GM21447 (cell line): ENCODE measurements around the gene SLC29A4.
A peak's percentile ranks its signal among the peaks of the same experiment; 100 is the strongest.
"Not testable (repeated sequence)": the region's sequence is repeated elsewhere in the genome, so short reads cannot be mapped to it uniquely, and the experiment has no call there.

Source experiments
- ATAC-seq: cut with Tn5 transposase; IDR thresholded peaks from one replicate; pipeline ENCODE4 v1.9.1; 2021; ENCODE audit not compliant: unreplicated experiment

SLC29A4 gene, protein sequence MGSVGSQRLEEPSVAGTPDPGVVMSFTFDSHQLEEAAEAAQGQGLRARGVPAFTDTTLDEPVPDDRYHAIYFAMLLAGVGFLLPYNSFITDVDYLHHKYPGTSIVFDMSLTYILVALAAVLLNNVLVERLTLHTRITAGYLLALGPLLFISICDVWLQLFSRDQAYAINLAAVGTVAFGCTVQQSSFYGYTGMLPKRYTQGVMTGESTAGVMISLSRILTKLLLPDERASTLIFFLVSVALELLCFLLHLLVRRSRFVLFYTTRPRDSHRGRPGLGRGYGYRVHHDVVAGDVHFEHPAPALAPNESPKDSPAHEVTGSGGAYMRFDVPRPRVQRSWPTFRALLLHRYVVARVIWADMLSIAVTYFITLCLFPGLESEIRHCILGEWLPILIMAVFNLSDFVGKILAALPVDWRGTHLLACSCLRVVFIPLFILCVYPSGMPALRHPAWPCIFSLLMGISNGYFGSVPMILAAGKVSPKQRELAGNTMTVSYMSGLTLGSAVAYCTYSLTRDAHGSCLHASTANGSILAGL

DNA sequence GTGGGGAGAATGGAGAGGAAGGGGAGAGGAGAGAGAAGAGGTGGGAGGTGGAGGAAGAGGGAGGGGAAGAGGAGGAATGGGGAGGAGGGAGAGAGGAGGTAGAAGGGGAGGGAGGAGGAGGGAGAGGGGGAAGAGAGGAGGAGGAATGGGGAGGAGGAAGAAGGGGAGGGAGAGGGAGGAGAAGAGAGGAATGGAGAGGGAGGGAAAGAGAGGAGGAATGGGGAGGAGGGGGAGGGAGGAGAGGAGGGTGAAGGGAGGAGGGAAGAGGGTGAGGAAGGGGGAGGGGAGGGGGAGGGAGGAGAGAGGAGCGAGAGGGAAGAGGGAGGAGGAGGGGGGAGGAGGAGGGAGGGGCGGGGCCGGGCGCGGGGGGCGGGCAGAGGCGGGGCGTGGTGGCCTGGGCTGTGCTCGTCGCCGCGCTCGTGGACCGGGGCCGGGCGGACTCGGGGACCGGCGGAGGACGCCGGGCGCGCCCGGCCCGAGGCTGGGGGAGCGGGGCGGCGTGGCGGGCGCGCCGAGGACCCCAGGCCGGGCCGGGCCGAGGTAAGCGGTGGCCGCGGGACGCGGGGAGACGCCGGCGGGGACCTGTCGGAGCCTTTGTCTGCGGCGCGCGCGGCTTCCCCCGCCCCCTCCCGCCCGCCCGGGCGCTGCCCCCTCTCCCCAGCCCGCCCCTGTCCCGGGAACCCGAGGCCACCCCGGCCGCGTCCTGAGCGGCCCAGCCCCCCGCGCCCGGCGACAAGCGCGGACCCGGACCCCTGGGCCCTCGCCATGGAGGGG lies at the start of gene SLC29A4:
TSS of gene SLC29A4 (plus strand) at position 401 of the 774 bp plus-strand sequence. CDS start 4,874 bp downstream, outside the sequence.
- no peak for ATAC-seq

DNA sequence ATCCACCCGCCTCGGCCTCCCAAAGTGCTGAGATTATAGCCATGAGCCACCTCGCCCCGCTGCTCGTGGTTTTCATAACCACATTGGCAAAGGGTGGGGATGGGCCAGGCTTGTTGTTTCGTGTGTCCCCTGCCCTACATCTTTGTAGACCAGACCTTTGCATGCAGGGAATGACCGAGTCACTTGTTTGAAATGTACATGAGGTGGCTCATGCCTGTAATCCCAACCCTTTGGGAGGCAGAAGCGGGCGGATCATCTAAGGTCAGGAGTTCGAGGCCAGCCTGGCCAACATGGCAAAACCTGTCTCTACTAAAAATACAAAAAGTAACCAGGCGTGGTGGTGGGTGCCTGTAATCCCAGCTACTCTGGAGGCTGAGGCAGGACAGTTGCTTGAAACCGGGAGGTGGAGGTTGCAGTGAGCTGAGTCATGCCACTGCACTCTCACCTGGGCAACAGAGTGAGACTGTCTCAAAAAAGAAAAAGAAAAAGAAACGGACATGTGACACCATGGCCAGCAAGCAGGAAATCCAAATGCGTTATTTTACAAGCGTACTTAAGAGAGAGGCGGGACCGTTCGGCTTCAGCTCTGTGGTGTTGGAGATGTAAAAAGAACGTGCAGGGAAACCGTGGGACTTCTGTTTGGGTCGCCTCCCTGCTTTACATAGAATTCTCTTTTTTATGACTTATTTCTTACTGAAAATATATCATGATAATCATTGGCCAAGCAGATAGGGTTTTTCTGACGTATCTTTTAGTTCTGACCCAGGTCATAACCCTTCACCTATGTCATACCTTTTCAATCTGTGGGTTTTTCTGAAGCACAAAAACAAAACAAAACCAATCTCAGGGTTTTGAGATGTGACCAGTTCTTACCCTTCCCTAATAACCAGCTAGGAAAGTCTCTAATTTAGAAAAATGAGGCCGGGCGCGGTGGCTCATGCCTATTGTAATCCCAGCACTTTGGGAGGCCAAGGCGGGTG lies 47.6 kb upstream of the SLC29A4 start:
- peak; percentile 31 for ATAC-seq

DNA sequence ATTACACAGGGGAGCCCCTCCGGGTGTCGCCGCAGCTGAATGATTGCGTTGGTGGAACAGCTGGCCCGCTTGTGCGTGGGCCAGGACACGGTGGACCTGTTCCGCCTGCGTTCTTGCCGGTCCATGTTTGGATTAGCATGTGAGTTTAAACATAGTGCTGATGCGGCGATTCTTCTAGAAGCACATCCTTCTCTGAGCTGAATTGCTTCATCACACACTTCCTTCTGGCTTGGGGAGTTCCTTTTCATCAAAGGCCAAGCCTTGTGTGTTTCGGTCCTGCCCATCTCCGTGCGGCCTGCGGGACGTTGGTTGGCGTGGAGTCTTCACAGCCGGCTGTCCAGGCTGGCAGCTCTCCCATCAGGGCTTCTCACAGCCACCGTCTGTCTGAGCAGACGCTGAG lies 45.5 kb upstream of the SLC29A4 start:
- ATAC-seq, result no peak

DNA sequence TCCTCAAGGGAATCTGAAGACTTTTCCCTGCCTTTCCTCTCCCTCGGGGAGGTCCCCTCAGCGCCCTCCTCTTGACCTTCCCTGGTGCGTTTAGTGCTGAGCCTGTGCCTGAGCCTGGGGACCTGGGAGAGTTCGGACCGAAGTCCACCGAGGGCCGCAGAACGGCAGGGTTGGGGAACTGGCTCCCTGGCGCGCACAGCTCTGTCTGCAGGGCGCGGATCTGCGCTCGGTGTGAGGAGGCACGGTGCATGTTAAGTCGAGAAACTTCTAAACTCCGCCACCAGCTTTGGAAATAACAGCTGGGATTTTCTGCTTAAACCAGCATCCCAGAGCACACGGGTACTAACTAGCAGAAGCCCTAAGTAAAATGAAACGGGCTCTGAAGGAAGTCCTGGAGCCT lies 44.2 kb upstream of the SLC29A4 start:
- ATAC-seq, result no peak

DNA sequence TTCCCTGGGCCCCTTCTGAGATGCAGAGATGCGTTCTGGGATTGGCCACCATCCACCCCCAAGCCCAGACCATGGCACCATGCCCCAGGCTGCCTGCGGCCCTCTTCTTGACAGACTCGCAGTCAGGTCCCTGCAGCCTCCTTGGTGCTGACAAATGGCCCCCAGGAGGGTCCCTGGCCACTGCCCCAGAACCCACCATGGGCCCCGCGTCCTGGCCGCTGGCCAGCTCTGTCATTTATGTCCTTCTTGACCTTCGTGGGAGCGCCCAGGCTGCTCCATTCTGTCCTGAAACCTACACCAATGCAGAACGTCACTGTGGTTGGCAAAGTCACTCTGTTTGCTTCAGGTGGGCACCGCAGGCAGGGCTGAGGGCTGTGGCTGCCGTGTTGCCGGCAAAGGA lies 39.5 kb upstream of the SLC29A4 start:
- no peak for ATAC-seq

DNA sequence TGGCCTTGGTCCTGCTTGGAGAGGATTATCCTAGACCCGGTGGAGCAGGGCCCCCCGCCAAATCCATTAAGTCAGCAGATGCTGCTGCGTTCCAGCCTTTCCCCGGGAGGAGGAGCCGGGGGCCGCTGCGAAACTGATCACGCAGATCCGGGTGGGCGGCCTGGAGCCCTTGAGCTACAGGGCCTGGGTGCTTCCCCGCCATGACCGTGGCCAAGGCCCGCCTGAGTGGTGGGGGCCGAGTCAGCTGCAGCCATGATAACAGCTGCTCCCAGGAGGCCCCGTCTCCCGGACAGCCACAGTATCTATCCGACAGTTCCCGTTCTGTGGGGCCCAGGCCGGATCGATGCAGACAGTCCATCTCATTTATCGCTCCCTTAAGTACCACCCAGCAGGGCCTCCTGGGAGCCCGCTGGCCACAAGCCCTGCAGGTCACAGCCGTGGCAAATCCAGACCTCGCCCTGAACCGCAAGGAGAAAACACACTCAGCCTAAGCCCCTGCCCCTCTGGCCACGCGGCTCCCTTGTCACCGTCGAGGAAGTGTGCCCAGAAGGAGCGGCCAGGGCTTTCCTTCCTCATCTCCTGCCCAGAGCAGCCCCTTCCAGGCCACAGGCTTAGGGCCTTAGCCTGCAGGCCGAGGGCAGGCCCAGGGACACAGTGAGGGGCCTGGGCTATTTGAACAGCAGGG lies 34.4 kb upstream of the SLC29A4 start:
- ATAC-seq, result no peak

DNA sequence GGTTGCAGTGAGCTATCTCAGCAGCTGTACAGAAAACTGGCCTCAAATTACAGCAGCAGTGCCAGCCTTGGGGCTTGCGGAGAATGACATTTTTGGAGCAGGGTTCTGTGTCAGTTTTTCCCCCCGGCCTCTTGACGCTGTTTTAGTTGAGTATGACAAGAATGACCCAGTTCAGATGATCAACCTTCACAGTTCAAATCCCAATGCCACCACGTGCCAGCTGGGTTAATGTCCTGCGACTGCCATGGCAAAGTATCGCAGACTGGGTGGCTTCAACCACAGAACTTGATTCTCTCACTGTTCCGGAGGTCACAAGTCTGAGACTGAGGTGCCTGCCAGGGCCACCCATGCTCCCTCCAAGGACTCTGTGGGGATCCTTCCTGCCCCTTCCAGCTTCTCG lies 32.0 kb upstream of the SLC29A4 start:
- ATAC-seq, result not testable (repeated sequence)

DNA sequence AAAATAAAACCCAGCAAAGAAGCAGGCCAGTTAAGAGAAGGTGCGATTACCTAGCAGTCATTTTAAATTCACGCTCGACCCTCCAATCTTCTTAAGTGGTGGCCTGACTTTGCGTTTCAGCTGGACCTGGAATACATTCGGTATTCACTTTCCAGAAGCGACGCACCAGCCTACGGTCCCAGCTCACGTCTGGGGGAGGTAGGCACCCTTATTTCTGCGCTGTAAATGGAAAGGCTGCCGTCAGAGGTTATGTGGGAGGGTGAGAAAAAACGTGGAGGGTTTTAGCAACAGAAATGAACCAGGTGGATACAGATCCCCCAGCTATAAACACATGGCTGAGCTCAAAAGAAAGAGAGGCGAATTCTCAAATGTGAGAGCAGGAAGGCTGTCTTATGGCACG lies 29.2 kb upstream of the SLC29A4 start:
- ATAC-seq, result not testable (repeated sequence)

DNA sequence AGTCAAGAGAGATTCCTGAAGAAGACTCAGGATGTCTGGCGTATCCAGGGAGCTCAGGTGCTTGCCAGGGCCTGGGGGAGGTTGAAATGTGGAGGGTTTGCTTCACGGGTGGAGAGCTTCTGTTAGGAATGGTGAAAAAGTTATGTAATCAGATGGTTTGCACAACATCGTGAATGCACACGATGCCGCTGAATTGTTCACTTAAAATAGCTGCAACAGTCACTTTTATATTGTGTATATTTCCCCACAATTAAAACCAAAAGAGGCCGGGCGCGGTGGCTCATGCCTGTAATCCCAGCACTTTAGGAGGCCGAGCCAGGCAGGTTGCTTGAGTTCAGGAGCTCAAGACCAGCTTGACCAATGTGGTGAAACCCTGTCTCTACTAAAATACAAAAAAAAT lies 28.4 kb upstream of the SLC29A4 start:
- ATAC-seq, result not testable (repeated sequence)

DNA sequence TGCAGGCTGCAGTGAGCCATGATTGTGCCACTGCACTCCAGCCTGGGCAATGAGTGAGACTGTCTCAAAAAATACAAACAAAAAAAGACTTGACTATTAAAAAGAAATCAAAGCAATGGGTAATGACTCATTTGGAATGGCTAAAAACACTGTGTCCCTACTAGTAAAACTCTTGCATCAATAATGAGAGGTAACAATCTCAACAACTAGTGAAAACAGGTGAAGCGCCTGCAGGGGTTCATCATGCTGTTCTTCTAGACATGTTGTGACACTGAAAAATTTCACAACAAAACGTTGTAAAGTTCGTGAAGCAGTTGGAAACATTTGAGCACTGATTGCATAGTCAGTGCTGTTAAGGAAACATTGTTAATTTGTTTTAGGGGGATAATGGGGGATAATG lies 26.9 kb upstream of the SLC29A4 start:
- ATAC-seq, result no peak

DNA sequence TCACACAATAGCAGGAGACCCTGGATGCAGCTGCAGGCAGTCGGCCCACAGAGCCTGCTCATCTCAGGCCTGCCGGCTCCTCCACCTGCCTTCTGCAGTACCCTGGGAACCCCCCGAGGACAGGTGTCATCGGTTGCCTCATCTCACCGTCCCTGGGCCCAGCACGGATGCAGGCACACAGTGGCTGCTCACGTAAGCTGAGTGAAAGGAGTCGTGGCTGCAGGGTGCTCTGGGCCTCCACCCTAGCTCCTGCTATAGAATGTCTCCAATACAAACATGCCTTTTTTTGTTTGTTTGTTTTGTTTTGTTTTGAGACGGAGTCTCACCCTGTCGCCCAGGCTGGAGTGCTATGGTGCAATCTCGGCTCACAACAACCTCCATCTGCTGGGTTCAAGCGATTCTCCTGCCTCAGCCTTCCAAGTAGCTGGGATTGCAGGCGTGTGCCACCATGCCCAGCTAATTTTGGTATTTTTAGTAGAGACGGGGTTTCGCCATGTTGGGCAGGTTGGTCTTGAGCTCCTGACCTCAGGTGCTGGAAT lies 22.1 kb upstream of the SLC29A4 start:
- ATAC-seq, result not testable (repeated sequence)

DNA sequence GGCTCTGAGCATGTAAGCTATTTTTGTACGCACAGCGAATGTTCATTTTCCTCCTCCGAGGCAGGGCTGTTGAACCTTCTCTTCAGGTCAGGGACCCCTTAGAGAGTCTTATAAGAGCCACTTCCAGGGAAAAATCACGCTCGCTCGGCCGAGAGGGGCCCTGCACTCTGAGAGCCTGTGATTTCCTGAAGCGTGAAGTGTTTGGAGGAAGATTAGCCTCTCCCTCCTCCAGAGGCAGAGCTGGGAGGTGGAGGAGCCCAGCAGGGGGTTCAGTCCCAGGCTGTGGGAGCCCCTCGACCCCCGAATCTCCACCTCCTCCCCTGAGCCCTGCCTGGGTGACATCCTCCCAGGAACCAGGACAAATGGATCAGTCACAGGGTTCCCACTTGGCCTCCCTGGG lies 19.7 kb upstream of the SLC29A4 start:
- ATAC-seq, result not testable (repeated sequence)

DNA sequence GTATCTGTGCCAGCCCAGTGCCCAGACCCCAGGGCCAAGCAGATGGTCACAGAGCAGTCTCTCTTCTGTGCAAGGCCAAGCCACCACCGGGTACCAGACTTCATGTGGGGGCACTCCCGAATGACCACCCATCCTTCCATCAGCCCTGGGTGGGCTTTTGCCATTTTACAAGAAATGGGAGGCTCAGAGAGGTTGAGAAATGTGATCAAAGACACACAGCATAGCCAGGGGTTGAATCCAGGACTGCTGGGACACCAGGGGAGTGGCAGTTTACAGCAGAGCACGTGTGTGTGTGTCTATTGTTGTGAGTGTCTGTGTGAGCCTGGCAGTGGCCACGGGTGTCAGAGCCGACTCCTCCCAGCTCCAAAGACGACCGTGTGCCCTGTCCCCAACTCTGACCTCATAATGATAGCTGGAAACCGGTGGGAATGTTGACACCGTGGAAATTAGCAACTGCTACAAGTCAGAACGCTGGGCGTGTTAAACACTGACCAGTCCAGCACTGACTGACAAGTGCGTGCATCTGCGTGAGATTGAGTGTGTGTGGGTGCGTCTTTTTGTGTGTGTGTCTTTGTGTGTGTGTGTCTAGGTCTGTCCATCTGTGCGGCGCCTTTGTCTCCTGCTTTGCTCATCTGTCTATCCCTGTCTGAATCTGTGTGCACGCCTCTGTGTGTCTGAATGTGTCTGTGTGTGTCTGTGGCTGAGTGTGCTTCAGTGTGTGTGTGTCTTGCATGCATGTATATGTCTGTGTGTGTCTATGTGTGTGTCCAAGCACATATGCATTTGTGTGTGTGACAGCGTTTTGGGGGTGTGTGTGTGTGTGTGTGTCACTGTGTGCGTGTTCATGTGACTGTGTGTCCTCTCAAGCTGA lies 17.2 kb upstream of the SLC29A4 start:
- ATAC-seq, result no peak

DNA sequence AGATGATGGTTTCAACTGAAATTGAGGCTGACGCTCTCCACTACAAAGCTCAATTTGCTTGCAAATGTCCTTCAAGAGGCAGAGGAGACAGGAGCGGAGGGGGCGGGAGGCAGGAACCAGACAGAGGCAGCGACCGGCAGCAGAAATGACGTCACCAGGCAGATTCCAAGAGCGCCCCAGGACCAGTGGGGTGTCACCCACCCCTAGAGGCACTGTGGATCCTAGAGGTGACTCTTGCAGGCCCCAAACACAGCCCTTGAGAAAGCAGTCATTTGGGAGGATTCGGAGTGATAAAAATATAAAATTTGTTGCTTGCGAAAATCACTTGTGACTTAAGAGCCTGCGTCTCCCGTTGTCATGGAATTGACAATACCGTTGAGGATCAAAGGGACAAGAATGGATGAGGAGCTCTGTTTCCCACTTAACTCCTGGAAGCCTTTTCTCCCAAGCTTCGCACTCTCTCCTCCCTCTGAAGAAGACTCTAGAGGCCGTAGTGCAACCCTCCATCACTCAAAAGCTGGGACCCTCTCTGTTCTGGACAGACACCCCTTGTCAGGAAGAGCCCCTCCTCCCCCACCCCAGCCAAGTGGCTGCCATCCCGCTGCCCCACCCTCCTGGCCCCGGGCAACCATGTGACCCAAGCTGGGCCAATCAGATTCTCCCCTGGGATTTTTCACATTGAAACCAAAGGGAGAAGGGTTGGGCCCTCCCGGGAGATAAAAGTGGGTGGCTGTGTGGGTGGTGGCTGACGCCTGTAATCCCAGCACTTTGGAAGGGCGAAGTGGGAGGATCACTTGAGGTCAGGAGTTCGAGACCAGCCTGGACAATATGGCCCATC lies 16.3 kb upstream of the SLC29A4 start:
- no peak for ATAC-seq

DNA sequence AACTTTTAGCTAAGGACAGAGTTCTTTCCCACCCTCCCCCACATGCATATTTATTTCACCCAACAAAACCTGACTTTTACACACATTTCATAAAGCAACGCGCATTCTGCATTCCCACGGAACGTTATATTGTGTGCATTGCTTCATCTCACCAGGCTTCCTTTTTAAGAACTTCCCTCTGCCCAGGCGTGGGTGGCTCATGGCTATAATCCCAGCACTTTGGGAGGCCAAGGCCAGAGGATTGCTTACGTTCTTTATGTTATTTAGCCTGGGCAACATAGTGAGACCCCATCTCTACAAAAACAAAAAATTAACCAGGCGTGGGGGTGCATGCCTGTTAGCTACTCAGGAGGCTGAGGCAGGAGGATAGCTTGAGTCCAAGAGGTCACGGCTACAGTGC lies 14.9 kb upstream of the SLC29A4 start:
- ATAC-seq, result not testable (repeated sequence)

DNA sequence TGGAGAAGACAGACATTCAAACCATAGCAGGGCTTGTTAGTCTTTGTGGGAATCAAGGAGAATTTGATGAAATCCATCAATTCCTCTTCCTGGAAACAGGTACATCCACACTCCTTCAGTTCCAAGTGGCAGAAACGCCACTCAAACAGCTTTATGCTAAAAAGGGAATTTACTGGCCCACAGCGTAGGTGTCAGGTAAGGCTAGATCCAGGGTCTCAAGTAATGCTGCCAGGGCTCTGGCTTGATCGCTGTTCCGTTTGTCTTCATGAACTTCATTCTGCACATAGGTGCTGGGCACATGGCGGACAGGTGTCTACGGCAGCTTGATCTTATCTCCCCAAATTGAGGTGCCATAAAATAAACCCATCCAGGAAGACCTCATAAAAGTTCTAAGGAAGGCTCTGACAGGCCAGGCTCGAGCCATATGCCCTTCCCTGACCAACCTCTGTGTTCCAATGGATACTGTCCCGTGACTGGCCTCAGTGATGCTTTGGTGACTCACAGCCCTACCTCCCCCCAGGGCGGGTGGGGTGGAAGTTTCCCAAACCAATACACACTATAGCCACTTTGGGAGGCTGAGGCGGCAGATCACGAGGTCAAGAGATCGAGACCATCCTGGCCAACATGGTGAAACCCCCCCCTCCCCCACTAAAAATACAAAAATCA lies 12.6 kb upstream of the SLC29A4 start:
- not testable (repeated sequence) for ATAC-seq

DNA sequence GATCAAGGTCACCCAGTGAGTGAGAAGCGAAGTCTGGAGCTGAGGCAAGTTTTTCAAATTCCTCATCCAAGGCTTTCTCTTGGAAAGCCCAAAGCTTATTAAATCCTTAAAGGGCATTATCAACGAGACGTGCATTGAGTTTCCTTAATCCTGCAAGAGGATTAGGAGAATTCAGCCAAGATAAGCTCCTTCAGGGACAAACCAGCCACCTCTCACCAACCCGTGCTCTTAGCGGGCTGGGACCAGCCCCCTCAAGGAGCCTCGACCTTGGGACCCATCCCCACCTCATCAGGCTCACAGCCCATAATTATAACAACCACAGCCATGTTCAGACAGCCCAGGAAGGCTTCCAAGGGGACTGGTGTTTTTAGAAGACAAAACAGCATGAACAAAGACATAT lies 12.0 kb upstream of the SLC29A4 start:
- no peak for ATAC-seq
